Subcutaneous abdominal adipose tissue (tissue), 5 donors: ENCODE measurements around the gene YIPF5.

Experiments used
- H3K27ac ChIP-seq: one replicate; pipeline ENCODE4 v1.7.0; 2013; ENCODE audit warnings: low read depth, mild to moderate bottlenecking, inconsistent platforms, low read length, moderate library complexity
- H3K27me3 ChIP-seq, 5 donors: one replicate each; pipeline ENCODE4 v1.7.0; 2013; ENCODE audit warnings: low read length in 5 of 5, inconsistent platforms in 1 of 5; ENCODE audit not compliant: control insufficient read depth in 5 of 5, insufficient read depth in 4 of 5
- H3K36me3 ChIP-seq, 5 donors: one replicate each; pipeline ENCODE4 v1.7.0; 2013; ENCODE audit warnings: low read length in 5 of 5; ENCODE audit not compliant: control insufficient read depth in 5 of 5, insufficient read depth in 5 of 5
- H3K4me1 ChIP-seq, 5 donors: one replicate each; pipeline ENCODE4 v1.7.0; 2013; ENCODE audit warnings: low read length in 5 of 5, mild to moderate bottlenecking in 3 of 5, moderate library complexity in 1 of 5; ENCODE audit not compliant: control insufficient read depth in 5 of 5, insufficient read depth in 5 of 5
- H3K4me3 ChIP-seq, 5 donors: one replicate each; pipeline ENCODE4 v1.7.0; 2013; ENCODE audit warnings: low read length in 5 of 5, low read depth in 1 of 5
- H3K9ac ChIP-seq, 5 donors: one replicate each; pipeline ENCODE4 v1.7.0; 2013; ENCODE audit warnings: low read length in 5 of 5, mild to moderate bottlenecking in 4 of 5, moderate library complexity in 3 of 5
- H3K9me3 ChIP-seq, 5 donors: one replicate each; pipeline ENCODE4 v1.7.0; 2013; ENCODE audit warnings: low read length in 5 of 5; ENCODE audit not compliant: control insufficient read depth in 5 of 5
- donor health status: healthy.
- donor health status: healthy.
- donor health status: healthy.
- donor health status: healthy.
- donor health status: healthy.

The YIPF5 gene

GRCh38 chr5:144117412-144117811 lies 53.0 kb downstream of the YIPF5 start:
- Histone ChIP-seq H3K36me3 (no peaks in the 10 kb centered on the region), H3K27ac (no peak overlapping the region), H3K9me3 (peaks cover 0 to 2% (median 0%) of the 10 kb centered on the region in 5 donors), H3K4me3 (no peak overlapping the region), H3K4me1 (no peaks in the 10 kb centered on the region), H3K27me3 (no peaks in the 10 kb centered on the region), H3K9ac (no peak overlapping the region)

DNA sequence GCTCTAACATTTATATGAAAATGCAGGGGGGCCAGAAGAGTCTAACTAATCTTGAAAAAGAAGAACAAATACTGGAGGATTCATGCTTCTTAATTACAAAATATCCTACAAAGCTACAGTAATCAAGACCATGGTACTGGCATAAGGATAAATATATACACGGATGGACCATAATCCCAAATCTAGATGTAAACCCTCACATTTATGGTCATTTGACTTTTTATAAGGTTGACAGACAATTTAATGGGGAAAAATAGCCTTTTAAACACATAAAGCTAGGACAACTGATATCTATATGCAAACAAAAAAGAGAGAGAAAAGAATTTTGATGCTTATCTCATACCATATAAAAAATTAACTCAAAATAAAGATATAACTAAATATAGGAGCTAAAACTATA lies 55.9 kb downstream of the YIPF5 start:
- Histone ChIP-seq H3K4me3 (no peak overlapping the region), H3K36me3 (no peaks in the 10 kb centered on the region), H3K9me3 (peaks cover 0 to 2% (median 0%) of the 10 kb centered on the region in 5 donors), H3K9ac (no peak overlapping the region), H3K27ac (no peak overlapping the region), H3K4me1 (no peaks in the 10 kb centered on the region), H3K27me3 (no peaks in the 10 kb centered on the region)
